HEK293 (cell line): ENCODE data around the gene HSD17B2.

Experiments
- CTCF ChIA-PET: fragments of 350-600 bp; formaldehyde crosslinking; extraction: SDS; loops from one replicate; lab custom pipeline; 2021; ENCODE audit warnings: antibody characterized with exemption; lab: Yijun Ruan, JAX
- POLR2A ChIA-PET: fragments of 300-600 bp; formaldehyde crosslinking; extraction: SDS; loops from one replicate; lab custom pipeline; 2020; ENCODE audit warnings: antibody characterized with exemption, inconsistent platforms; lab: Yijun Ruan, JAX
- H3K27ac ChIP-seq: fragments of 200-500 bp; sonication (Bioruptor generic); 2 replicates; pipeline ENCODE4 v1.5.1; 2014; ENCODE audit warnings: low read depth, low read length, control low read depth, inconsistent platforms; ENCODE audit errors: extremely low read depth
- H3K36me3 ChIP-seq, 2 experiments: fragments of 200-500 bp in 1 of 2; sonication (Bioruptor generic) in 1 of 2; 1 replicate in 1 of 2; 2 replicates in 1 of 2; pipeline ENCODE4 v1.5.1; 2014 to 2017; ENCODE audit warnings: inconsistent platforms in 2 of 2, low read length in 2 of 2; ENCODE audit not compliant: control insufficient read depth in 2 of 2, insufficient read depth in 1 of 2
- H3K4me1 ChIP-seq: fragments of 200-500 bp; sonication (Bioruptor generic); 2 replicates; pipeline ENCODE4 v1.5.1; 2014; ENCODE audit warnings: mild to moderate bottlenecking, low read length, inconsistent platforms; ENCODE audit not compliant: control insufficient read depth, insufficient read depth
- H3K4me3 ChIP-seq: 2 replicates; pipeline ENCODE4 v1.5.1; 2011; ENCODE audit warnings: low read depth, mild to moderate bottlenecking, control low read depth, low read length, moderate library complexity
- H3K9me3 ChIP-seq: fragments of 200-500 bp; sonication (Bioruptor generic); 2 replicates; pipeline ENCODE4 v1.5.1; 2014; ENCODE audit warnings: low read depth, low read length, inconsistent platforms; ENCODE audit not compliant: control insufficient read depth, insufficient read depth
- BCL11B ChIP-seq: fragments of 450-650 bp; formaldehyde crosslinking; IDR thresholded peaks from 2 replicates; pipeline ENCODE4 v1.5.1; 2016; ENCODE audit warnings: low read depth, missing biosample characterization, missing genetic modification characterization
- HOXA7 ChIP-seq: sonication (generic); formaldehyde crosslinking; IDR thresholded peaks from 2 replicates; pipeline ENCODE4 v1.8.1; 2022; ENCODE audit warnings: missing genetic modification reagents, borderline replicate concordance
- KLF1 ChIP-seq: fragments of 450-650 bp; formaldehyde crosslinking; IDR thresholded peaks from 2 replicates; pipeline ENCODE4 v1.5.1; 2016; ENCODE audit warnings: missing biosample characterization, missing genetic modification characterization
- TCF7L2 ChIP-seq: IDR thresholded peaks from 2 replicates; pipeline ENCODE4 v1.6.1; 2011; ENCODE audit warnings: low read depth, mild to moderate bottlenecking, inconsistent platforms, low read length, moderate library complexity, borderline replicate concordance
- YY1 ChIP-seq: fragments of 450-650 bp; formaldehyde crosslinking; IDR thresholded peaks from 2 replicates; pipeline ENCODE4 v1.5.1; 2018; ENCODE audit warnings: missing biosample characterization, missing genetic modification characterization
- ZBTB17 ChIP-seq: fragments of 450-650 bp; formaldehyde crosslinking; IDR thresholded peaks from 2 replicates; pipeline ENCODE4 v1.5.1; 2016; ENCODE audit warnings: missing biosample characterization, missing genetic modification characterization
- ZFP37 ChIP-seq: fragments of 450-650 bp; formaldehyde crosslinking; IDR thresholded peaks from 2 replicates; pipeline ENCODE4 v1.5.1; 2016; ENCODE audit warnings: missing biosample characterization, missing genetic modification characterization
- ZNF155 ChIP-seq: fragments of 450-650 bp; formaldehyde crosslinking; IDR thresholded peaks from 2 replicates; pipeline ENCODE4 v1.5.1; 2016; ENCODE audit warnings: missing biosample characterization, missing genetic modification characterization
- ZNF202 ChIP-seq: fragments of 450-650 bp; formaldehyde crosslinking; IDR thresholded peaks from 2 replicates; pipeline ENCODE4 v1.5.1; 2016; ENCODE audit warnings: missing biosample characterization, missing genetic modification characterization, borderline replicate concordance
- ZNF335 ChIP-seq: fragments of 450-650 bp; formaldehyde crosslinking; conservative IDR thresholded peaks from 2 replicates; pipeline ENCODE4 v1.5.1; 2016; ENCODE audit warnings: missing biosample characterization, missing genetic modification characterization
- ZNF391 ChIP-seq: fragments of 450-650 bp; formaldehyde crosslinking; IDR thresholded peaks from 2 replicates; pipeline ENCODE4 v1.5.1; 2016; ENCODE audit warnings: low read depth, missing biosample characterization, missing genetic modification characterization, borderline replicate concordance
- ZNF48 ChIP-seq: fragments of 450-650 bp; formaldehyde crosslinking; IDR thresholded peaks from 2 replicates; pipeline ENCODE4 v1.5.1; 2016; ENCODE audit warnings: missing biosample characterization, missing genetic modification characterization
- ZNF510 ChIP-seq: fragments of 450-650 bp; formaldehyde crosslinking; IDR thresholded peaks from 2 replicates; pipeline ENCODE4 v1.5.1; 2018; ENCODE audit warnings: mild to moderate bottlenecking, missing genetic modification characterization, missing biosample characterization; ENCODE audit not compliant: insufficient replicate concordance
- ZNF529 ChIP-seq: fragments of 450-650 bp; formaldehyde crosslinking; IDR thresholded peaks from 2 replicates; pipeline ENCODE4 v1.5.1; 2017; ENCODE audit warnings: missing genetic modification characterization, missing biosample characterization; ENCODE audit not compliant: insufficient replicate concordance
- ZNF548 ChIP-seq: fragments of 450-650 bp; formaldehyde crosslinking; IDR thresholded peaks from 2 replicates; pipeline ENCODE4 v1.5.1; 2016; ENCODE audit warnings: missing biosample characterization, missing genetic modification characterization
- ZNF549 ChIP-seq: fragments of 450-650 bp; IDR thresholded peaks from 2 replicates; pipeline ENCODE4 v1.5.1; 2018; ENCODE audit warnings: missing biosample characterization, missing genetic modification characterization, mild to moderate bottlenecking, inconsistent platforms, moderate library complexity
- ZNF561 ChIP-seq: fragments of 450-650 bp; IDR thresholded peaks from 2 replicates; pipeline ENCODE4 v1.5.1; 2018; ENCODE audit warnings: missing biosample characterization, missing genetic modification characterization, borderline replicate concordance
- ZNF610 ChIP-seq: fragments of 450-650 bp; formaldehyde crosslinking; IDR thresholded peaks from 2 replicates; pipeline ENCODE4 v1.5.1; 2016; ENCODE audit warnings: missing biosample characterization, missing genetic modification characterization, borderline replicate concordance
- TF ChIP-seq, protein P1 (sequence below): fragments of 450-650 bp; formaldehyde crosslinking; IDR thresholded peaks from 2 replicates; pipeline ENCODE4 v1.5.1; 2017; ENCODE audit warnings: missing biosample characterization, mild to moderate bottlenecking, missing genetic modification characterization, moderate library complexity
- TF ChIP-seq, protein P2 (sequence below): fragments of 450-650 bp; formaldehyde crosslinking; IDR thresholded peaks from 2 replicates; pipeline ENCODE4 v1.5.1; 2016; ENCODE audit warnings: missing biosample characterization, missing genetic modification characterization
- TF ChIP-seq, protein P3 (sequence below): fragments of 450-650 bp; formaldehyde crosslinking; IDR thresholded peaks from 2 replicates; pipeline ENCODE4 v1.5.1; 2016; ENCODE audit warnings: missing biosample characterization, missing genetic modification characterization
- TF ChIP-seq, protein P4 (sequence below): fragments of 450-650 bp; formaldehyde crosslinking; IDR thresholded peaks from 2 replicates; pipeline ENCODE4 v1.5.1; 2016; ENCODE audit warnings: missing biosample characterization, missing genetic modification characterization
- TF ChIP-seq, protein P5 (sequence below): fragments of 450-650 bp; formaldehyde crosslinking; IDR thresholded peaks from 2 replicates; pipeline ENCODE4 v1.5.1; 2017; ENCODE audit warnings: missing biosample characterization, missing genetic modification characterization

HSD17B2 gene

DNA sequence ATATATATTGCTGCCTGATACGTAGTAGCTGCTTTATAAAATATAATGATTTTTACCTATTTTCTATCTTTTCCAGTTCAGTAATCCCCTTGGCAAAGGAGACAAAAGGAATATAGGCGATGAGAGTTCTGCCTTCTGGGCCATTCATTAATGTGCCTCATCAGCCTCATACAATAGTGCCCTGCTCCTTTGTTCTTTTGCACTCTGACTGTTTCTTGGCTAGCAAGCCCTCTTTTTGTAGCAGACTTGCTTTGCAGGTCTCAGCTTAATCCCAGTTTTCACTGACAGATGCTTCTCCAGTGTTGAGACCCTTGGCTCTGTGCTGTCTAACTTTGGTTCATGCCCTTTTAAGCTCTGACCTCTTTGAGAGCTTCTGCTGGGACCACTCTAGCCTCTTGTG is 10.4 kb downstream of the HSD17B2 start:
- H3K27ac ChIP-seq, result no peak overlapping the region

DNA sequence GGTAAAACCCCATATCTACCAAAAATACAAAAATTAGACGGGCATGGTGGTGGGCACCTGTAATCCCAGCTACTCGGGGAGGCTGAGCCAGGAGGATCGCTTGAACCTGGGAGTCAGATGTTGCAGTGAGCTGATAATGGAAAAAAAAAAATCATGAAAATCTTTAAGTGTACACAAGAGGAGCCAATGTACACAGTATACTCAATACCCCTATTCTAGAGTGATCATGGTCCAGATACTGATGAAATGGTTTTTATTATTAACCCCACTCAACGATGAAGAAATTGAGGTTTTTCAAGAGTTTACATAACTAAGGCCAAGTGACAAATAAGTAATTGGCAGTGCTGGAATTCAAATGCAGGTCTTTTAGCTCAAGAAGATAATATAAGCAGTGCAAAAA is 11.5 kb downstream of the HSD17B2 start:
- CTCF ChIA-PET, result interaction anchor here (0.6 kb wide), 1 partner anchor 15 kb away, joined by 3 read pairs; no protein-coding TSS in a partner anchor
- no peaks in the 10 kb centered on the region for H3K36me3 ChIP-seq
- no peak overlapping the region for H3K4me3 ChIP-seq
- H3K27ac ChIP-seq, result no peak overlapping the region
- H3K4me1 ChIP-seq, result no peaks in the 10 kb centered on the region
- TF ChIP-seq ZNF155 (tag by site-specific recombination) (no peak), HOXA7 (CRISPR knock-in tag) (no peak), ZNF335 (no peak), TCF7L2 (no peak), ZNF510 (tag by site-specific recombination) (no peak), ZNF549 (tag by site-specific recombination) (no peak)
- TF ChIP-seq, protein P1, sequence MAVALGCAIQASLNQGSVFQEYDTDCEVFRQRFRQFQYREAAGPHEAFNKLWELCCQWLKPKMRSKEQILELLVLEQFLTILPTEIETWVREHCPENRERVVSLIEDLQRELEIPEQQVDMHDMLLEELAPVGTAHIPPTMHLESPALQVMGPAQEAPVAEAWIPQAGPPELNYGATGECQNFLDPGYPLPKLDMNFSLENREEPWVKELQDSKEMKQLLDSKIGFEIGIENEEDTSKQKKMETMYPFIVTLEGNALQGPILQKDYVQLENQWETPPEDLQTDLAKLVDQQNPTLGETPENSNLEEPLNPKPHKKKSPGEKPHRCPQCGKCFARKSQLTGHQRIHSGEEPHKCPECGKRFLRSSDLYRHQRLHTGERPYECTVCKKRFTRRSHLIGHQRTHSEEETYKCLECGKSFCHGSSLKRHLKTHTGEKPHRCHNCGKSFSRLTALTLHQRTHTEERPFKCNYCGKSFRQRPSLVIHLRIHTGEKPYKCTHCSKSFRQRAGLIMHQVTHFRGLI (tag by site-specific recombination), result no peak
- no peaks in the 10 kb centered on the region for H3K9me3 ChIP-seq
- POLR2A ChIA-PET, result no interaction called here

More for the DNA sequence above, 10.4 kb downstream of the HSD17B2 start:
- ChIA-PET POLR2A (no interaction called here), CTCF (interaction anchor here (0.6 kb wide), 1 partner anchor 996 kb away, joined by 6 read pairs; no protein-coding TSS in a partner anchor)
- Histone ChIP-seq H3K4me3 (no peak overlapping the region), H3K36me3 (no peaks in the 10 kb centered on the region), H3K4me1 (no peaks in the 10 kb centered on the region), H3K9me3 (no peaks in the 10 kb centered on the region)
- TF ChIP-seq ZNF610 (no peak), ZFP37 (no peak), YY1 (tag by site-specific recombination) (no peak), ZNF561 (no peak), ZNF202 (no peak), ZNF529 (tag by site-specific recombination) (no peak), BCL11B (no peak), ZNF391 (tag by site-specific recombination) (no peak), KLF1 (no peak), ZNF548 (tag by site-specific recombination) (no peak), ZNF48 (tag by site-specific recombination) (no peak), ZBTB17 (no peak)
- TF ChIP-seq, protein P2, sequence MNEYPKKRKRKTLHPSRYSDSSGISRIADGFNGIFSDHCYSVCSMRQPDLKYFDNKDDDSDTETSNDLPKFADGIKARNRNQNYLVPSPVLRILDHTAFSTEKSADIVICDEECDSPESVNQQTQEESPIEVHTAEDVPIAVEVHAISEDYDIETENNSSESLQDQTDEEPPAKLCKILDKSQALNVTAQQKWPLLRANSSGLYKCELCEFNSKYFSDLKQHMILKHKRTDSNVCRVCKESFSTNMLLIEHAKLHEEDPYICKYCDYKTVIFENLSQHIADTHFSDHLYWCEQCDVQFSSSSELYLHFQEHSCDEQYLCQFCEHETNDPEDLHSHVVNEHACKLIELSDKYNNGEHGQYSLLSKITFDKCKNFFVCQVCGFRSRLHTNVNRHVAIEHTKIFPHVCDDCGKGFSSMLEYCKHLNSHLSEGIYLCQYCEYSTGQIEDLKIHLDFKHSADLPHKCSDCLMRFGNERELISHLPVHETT (tag by site-specific recombination), result no peak
- TF ChIP-seq, protein P3, sequence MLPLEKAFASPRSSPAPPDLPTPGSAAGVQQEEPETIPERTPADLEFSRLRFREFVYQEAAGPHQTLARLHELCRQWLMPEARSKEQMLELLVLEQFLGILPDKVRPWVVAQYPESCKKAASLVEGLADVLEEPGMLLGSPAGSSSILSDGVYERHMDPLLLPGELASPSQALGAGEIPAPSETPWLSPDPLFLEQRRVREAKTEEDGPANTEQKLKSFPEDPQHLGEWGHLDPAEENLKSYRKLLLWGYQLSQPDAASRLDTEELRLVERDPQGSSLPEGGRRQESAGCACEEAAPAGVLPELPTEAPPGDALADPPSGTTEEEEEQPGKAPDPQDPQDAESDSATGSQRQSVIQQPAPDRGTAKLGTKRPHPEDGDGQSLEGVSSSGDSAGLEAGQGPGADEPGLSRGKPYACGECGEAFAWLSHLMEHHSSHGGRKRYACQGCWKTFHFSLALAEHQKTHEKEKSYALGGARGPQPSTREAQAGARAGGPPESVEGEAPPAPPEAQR, result no peak
- TF ChIP-seq, protein P4, sequence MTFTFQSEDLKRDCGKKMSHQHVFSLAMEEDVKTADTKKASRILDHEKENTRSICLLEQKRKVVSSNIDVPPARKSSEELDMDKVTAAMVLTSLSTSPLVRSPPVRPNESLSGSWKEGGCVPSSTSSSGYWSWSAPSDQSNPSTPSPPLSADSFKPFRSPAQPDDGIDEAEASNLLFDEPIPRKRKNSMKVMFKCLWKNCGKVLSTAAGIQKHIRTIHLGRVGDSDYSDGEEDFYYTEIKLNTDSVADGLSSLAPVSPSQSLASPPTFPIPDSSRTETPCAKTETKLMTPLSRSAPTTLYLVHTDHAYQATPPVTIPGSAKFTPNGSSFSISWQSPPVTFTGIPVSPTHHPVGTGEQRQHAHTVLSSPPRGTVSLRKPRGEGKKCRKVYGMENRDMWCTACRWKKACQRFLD (tag by site-specific recombination), result no peak
- TF ChIP-seq, protein P5, sequence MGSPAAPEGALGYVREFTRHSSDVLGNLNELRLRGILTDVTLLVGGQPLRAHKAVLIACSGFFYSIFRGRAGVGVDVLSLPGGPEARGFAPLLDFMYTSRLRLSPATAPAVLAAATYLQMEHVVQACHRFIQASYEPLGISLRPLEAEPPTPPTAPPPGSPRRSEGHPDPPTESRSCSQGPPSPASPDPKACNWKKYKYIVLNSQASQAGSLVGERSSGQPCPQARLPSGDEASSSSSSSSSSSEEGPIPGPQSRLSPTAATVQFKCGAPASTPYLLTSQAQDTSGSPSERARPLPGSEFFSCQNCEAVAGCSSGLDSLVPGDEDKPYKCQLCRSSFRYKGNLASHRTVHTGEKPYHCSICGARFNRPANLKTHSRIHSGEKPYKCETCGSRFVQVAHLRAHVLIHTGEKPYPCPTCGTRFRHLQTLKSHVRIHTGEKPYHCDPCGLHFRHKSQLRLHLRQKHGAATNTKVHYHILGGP (tag by site-specific recombination), result no peak
